Measurements from ENCODE around the gene GRIK4.

DNA sequence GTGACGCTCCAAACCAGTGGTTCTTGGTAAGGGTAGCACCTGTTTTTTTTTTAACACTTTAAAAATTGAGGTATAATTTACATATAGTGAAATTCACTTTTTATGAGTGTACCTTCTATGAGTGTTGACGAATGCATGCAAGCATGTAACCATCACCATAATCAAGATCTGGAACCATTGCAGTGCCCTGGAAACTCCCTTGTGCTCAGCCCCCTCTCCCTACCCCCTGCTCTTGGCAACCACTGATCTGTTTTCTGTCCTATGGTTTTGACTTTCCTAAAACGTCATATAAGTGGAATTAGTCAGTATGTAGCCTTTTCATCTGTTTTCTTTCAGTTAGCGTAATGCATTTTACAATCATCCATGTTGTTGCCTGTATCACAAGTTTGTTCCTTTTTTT, 212.2 kb downstream of the GRIK4 start:
- TF ChIP-seq SIN3A (IDR thresholded peaks at IDR 0.05; ENCODE audit: borderline replicate concordance, insufficient read depth, low read length) (no peak), REST (IDR thresholded peaks at IDR 0.05; ENCODE audit: insufficient read depth in 1 of 2, low read depth in 2 of 2, low read length in 2 of 2) (no peak), POLR2AphosphoS5 (IDR thresholded peaks at IDR 0.05; ENCODE audit: low read depth, low read length) (no peak), TAF1 (IDR thresholded peaks at IDR 0.05; ENCODE audit: borderline replicate concordance, insufficient read depth, low read length) (no peak)

Measured in PFSK-1 (cell line).